HCT116 (cell line): ENCODE data around the gene ZNF792. TPM values are rescaled to one million over a fixed set of nuclear protein-coding genes. Genes with fewer than 3 reads are reported as not detected.

Source experiments
- ATAC-seq: fragments of 200-7000 bp; cut with Tn5 transposase; 2 replicates; pipeline ENCODE4 v1.9.1; 2020; ENCODE audit warnings: mild to moderate bottlenecking, moderate library complexity
- BruUV-seq: library from RNA; stranded (reverse); fragments of 400-500 nt; replicated peaks from 2 replicates; lab custom pipeline; 2021; lab: Mats Ljungman, UMichigan
- CTCF ChIA-PET: fragments of 300-600 bp; sonication (Branson Sonifier 250); formaldehyde crosslinking; loops from one replicate; lab custom pipeline; 2021; ENCODE audit warnings: antibody characterized with exemption; lab: Charles Lee
- POLR2A ChIA-PET: fragments of 300-600, 350-600 bp; sonication (Branson Sonifier 250); formaldehyde crosslinking; loops from one replicate; lab custom pipeline; 2021; ENCODE audit warnings: antibody characterized with exemption; lab: Charles Lee
- RAD21 ChIA-PET, 2 experiments: fragments of 300-600 bp; sonication (Branson Sonifier 250); formaldehyde crosslinking; loops; one replicate each; lab custom pipeline; 2023; ENCODE audit warnings: low total read pairs in 2 of 2; ENCODE audit not compliant: uncharacterized antibody in 2 of 2, unreplicated experiment in 2 of 2, low non-redundant PET in 1 of 2; lab: Charles Lee
- DNase-seq: peaks from one replicate; pipeline ENCODE4 v3.0.0-alpha.2; 2010; ENCODE audit warnings: low read depth, low spot score
- H2AFZ ChIP-seq: fragments of 200-600 bp; shearing (Covaris generic), sonication (generic); 2 replicates; pipeline ENCODE4 v1.6.1; 2017; ENCODE audit warnings: low read depth, mixed run types, mixed read lengths, antibody characterized with exemption, low read length; ENCODE audit not compliant: poor library complexity, severe bottlenecking
- H3K27ac ChIP-seq: 2 replicates; pipeline ENCODE4 v1.5.1; 2012; ENCODE audit warnings: low read depth, low read length
- H3K27me3 ChIP-seq: fragments of 200-600 bp; sonication (generic); 2 replicates; pipeline ENCODE4 v1.6.1; 2016; ENCODE audit warnings: mixed run types, low read length, mixed read lengths; ENCODE audit not compliant: insufficient read depth
- H3K36me3 ChIP-seq, 2 experiments: fragments of 200-500 bp in 1 of 2; fragments of 200-600 bp in 1 of 2; sonication (Bioruptor generic) in 1 of 2; sonication (generic) in 1 of 2; 2 replicates each; pipeline versions ENCODE4 v1.5.1 to v1.6.1; 2014 to 2016; ENCODE audit warnings: low read length in 2 of 2, inconsistent platforms in 1 of 2, mixed read lengths in 1 of 2, mixed run types in 1 of 2; ENCODE audit not compliant: insufficient read depth in 2 of 2, control insufficient read depth in 1 of 2
- H3K4me1 ChIP-seq, 2 experiments: fragments of 200-600 bp in 1 of 2; sonication (generic) in 1 of 2; 2 replicates each; pipeline versions ENCODE4 v1.5.1 to v1.6.1; 2012 to 2017; ENCODE audit warnings: low read length in 2 of 2, inconsistent platforms in 1 of 2, mild to moderate bottlenecking in 1 of 2, mixed read lengths in 1 of 2, mixed run types in 1 of 2, moderate library complexity in 1 of 2; ENCODE audit not compliant: insufficient read depth in 2 of 2, control insufficient read depth in 1 of 2
- H3K4me2 ChIP-seq: fragments of 200-600 bp; sonication (generic); 2 replicates; pipeline ENCODE4 v1.6.1; 2017; ENCODE audit warnings: mixed run types, low read length, mixed read lengths
- H3K4me3 ChIP-seq, 2 experiments: fragments of 200-600 bp in 1 of 2; sonication (generic) in 1 of 2; replicated peaks in 1 of 2; 2 replicates each; pipeline ENCODE4 v1.5.1; 2011 to 2016; ENCODE audit warnings: low read length in 2 of 2, control low read depth in 1 of 2, low read depth in 1 of 2, mild to moderate bottlenecking in 1 of 2, mixed read lengths in 1 of 2, mixed run types in 1 of 2
- H3K79me2 ChIP-seq: fragments of 200-600 bp; sonication (generic); 2 replicates; pipeline ENCODE4 v1.6.1; 2017; ENCODE audit warnings: mild to moderate bottlenecking, mixed run types, low read length, moderate library complexity, mixed read lengths; ENCODE audit not compliant: insufficient read depth
- H3K9ac ChIP-seq: fragments of 200-600 bp; sonication (generic); 2 replicates; pipeline ENCODE4 v1.6.1; 2016; ENCODE audit warnings: low read length, mixed read lengths
- H3K9me2 ChIP-seq: fragments of 200-600 bp; sonication (generic), shearing (Covaris generic); 2 replicates; pipeline ENCODE4 v1.6.1; 2017; ENCODE audit warnings: mixed run types, mild to moderate bottlenecking, moderate library complexity; ENCODE audit not compliant: insufficient read depth
- H3K9me3 ChIP-seq, 2 experiments: fragments of 200-500 bp in 1 of 2; fragments of 200-600 bp in 1 of 2; sonication (Bioruptor generic) in 1 of 2; sonication (generic) in 1 of 2; 2 replicates each; pipeline ENCODE4 v1.6.1; 2014 to 2017; ENCODE audit warnings: low read length in 2 of 2, mixed read lengths in 2 of 2, inconsistent platforms in 1 of 2, low read depth in 1 of 2, mild to moderate bottlenecking in 1 of 2, mixed run types in 1 of 2, moderate library complexity in 1 of 2; ENCODE audit not compliant: control insufficient read depth in 1 of 2, insufficient read depth in 1 of 2
- H4K20me1 ChIP-seq: fragments of 200-600 bp; sonication (generic), shearing (Covaris generic); 2 replicates; pipeline ENCODE4 v1.6.1; 2017; ENCODE audit warnings: mixed run types, mild to moderate bottlenecking, moderate library complexity; ENCODE audit not compliant: insufficient read depth
- CBX3 ChIP-seq: IDR thresholded peaks from 2 replicates; pipeline ENCODE4 v1.6.1; 2012; ENCODE audit warnings: low read depth
- CTCF ChIP-seq, 3 experiments: fragments of 200-600 bp in 1 of 3; sonication (generic) in 1 of 3; IDR thresholded peaks in 2 of 3; conservative IDR thresholded peaks in 1 of 3; 2 replicates each; pipeline ENCODE4 v1.5.1; 2012 to 2017; ENCODE audit warnings: low read depth in 2 of 3, low read length in 2 of 3, antibody characterized with exemption in 1 of 3, borderline replicate concordance in 1 of 3, control low read depth in 1 of 3, mild to moderate bottlenecking in 1 of 3, mixed read lengths in 1 of 3, mixed run types in 1 of 3, moderate library complexity in 1 of 3; ENCODE audit not compliant: insufficient read depth in 1 of 3
- EZH2 ChIP-seq: fragments of 200-600 bp; sonication (generic); IDR thresholded peaks from 2 replicates; pipeline ENCODE4 v1.6.1; 2017; ENCODE audit warnings: antibody characterized with exemption, mixed run types
- EZH2phosphoT487 ChIP-seq: fragments of 200-600 bp; IDR thresholded peaks from 2 replicates; pipeline ENCODE4 v1.6.1; 2018; ENCODE audit warnings: antibody characterized with exemption, borderline replicate concordance
- FOSL1 ChIP-seq: IDR thresholded peaks from 2 replicates; pipeline ENCODE4 v1.6.1; 2012; ENCODE audit warnings: low read depth
- JUND ChIP-seq: IDR thresholded peaks from 2 replicates; pipeline ENCODE4 v1.6.1; 2012
- REST ChIP-seq: IDR thresholded peaks from 2 replicates; pipeline ENCODE4 v1.6.1; 2012; ENCODE audit warnings: low read depth
- ZFX ChIP-seq: fragments of 450-650 bp; IDR thresholded peaks from 2 replicates; pipeline ENCODE4 v1.6.1; 2017
- ZNF274 ChIP-seq: fragments of 200-500 bp; sonication (Bioruptor generic); IDR thresholded peaks from 2 replicates; pipeline ENCODE4 v1.6.1; 2014; ENCODE audit warnings: mild to moderate bottlenecking, low read depth, low read length, inconsistent platforms
- intact Hi-C: fragments of 100-400 bp; cut with micrococcal nuclease; formaldehyde crosslinking; loops from 2 replicates; pipeline ENCODE4 v1.10.0; 2022
- total RNA-seq: library from RNA; stranded (reverse); gene quantifications from one replicate; pipeline ENCODE4 v1.2.1, GENCODE V29; 2021; ENCODE audit not compliant: unreplicated experiment

Gene ZNF792
- total RNA-seq, 1 experiment from 2014 or later, result 3.6 TPM

GRCh38 chr19:34988119-34988518 is 24.1 kb upstream of the ZNF792 start:
- H3K9ac ChIP-seq, result no peak overlapping the region
- peaks cover 0 to 3% of the 10 kb centered on the region in 2 experiments; a peak in 1 of 4 replicates for H3K9me3 ChIP-seq
- ATAC-seq, result no peak
- ChIA-PET POLR2A (no interaction called here), RAD21 (no interaction called here), CTCF (no interaction called here)
- no peaks in the 10 kb centered on the region for H3K27me3 ChIP-seq
- H3K9me2 ChIP-seq, result no peaks in the 10 kb centered on the region; the same call in 1 of the 2 replicates
- H3K4me1 ChIP-seq, result no peaks in the 10 kb centered on the region
- H4K20me1 ChIP-seq, result no peaks in the 10 kb centered on the region
- DNase-seq, result no peak
- no peak overlapping the region for H3K27ac ChIP-seq
- H2AFZ ChIP-seq, result no peak overlapping the region
- no peaks in the 10 kb centered on the region for H3K36me3 ChIP-seq
- H3K4me2 ChIP-seq, result no peak overlapping the region
- TF ChIP-seq ZNF274, result no peak
- TF ChIP-seq REST, result no peak
- no peak for TF ChIP-seq EZH2
- TF ChIP-seq CBX3, result no peak
- no peak for TF ChIP-seq EZH2phosphoT487
- no peak for TF ChIP-seq CTCF (IDR thresholded peaks at IDR 0.05 in 2 of 3, conservative IDR thresholded peaks at IDR 0.05 in 1 of 3; ENCODE audit: borderline replicate concordance in 1 of 3, insufficient read depth in 1 of 3, low read depth in 2 of 3, low read length in 2 of 3)
- TF ChIP-seq FOSL1, result no peak
- no peak for TF ChIP-seq JUND
- no peak for TF ChIP-seq ZFX
- H3K79me2 ChIP-seq, result no peaks in the 10 kb centered on the region
- no TSS peak for BruUV-seq
- H3K4me3 ChIP-seq, result no peak overlapping the region
- intact Hi-C loops, result no loop called here
